Measurements from ENCODE around the gene TFPT. TPM values are rescaled to one million over a fixed set of nuclear protein-coding genes. Genes with fewer than 3 reads are reported as not detected.

TFPT gene
- total and polyA plus RNA-seq, 10 of the 15 experiments (the other 5 are each of a cell fraction or from before 2014, with no cell fraction given): 1.7 to 40.2 (median 25.6) TPM

DNA sequence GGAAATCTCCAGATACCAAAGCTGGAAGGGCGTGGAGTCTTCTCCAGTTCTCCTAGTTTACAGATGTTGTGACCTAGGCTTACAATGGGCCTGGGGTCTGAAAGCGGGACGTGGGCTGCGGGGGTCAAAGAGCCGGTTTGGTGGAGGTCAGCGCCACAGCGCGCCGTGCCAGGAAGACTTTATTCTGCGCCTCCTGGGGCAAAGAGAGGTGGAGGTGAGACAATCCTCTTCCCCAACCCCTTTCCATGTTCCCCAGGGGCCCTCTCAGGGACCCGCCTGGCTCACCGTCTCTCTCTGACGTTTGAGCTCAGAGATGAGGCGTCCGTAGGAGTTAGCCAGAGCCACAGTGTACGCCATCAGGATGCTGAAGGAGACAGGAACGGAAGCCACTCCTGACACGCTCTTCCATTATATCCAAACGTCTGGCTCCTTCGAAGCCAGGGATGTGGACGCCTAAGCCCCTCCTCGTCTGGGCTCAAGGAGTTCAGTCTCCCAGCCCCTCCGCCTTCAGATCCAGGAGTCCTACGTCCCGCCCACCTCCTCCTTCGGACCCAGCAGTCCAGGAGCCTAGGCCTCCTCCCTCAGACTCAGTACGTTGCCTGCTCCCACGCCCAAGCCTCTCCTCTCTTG is 44.8 kb upstream of the TFPT start:
- peaks cover 4% of the 10 kb centered on the region; the same call in 1 of the 2 replicates for H3K4me1 ChIP-seq (ENCODE audit: control insufficient read depth, insufficient read depth, low read length)
- H3K9me3 ChIP-seq (replicated peaks; ENCODE audit: control insufficient read depth, insufficient read depth, low read length): no peaks in the 10 kb centered on the region; the same call in 2 of the 3 replicates
- DNase-seq (ENCODE audit: low read depth, low spot score) (no peak), ATAC-seq (no peak), FAIRE-seq (peak; percentile 7)
- peak overlapping the region; percentile 82 for H3K9ac ChIP-seq (ENCODE audit: control insufficient read depth, insufficient read depth, low read length)
- TSS peak; percentile 90 for BruUV-seq (replicated peaks)
- peaks cover 8% of the 10 kb centered on the region for H3K79me2 ChIP-seq (ENCODE audit: control insufficient read depth, insufficient read depth, low read length)
- RAD21 ChIA-PET (ENCODE audit: unreplicated experiment): interaction anchor here (0.8 to 2.1 kb wide), 3 partner anchors 23 to 29 kb away, joined by 3 to 14 read pairs (median 5); partner anchors contain the start of genes CNOT3 and MBOAT7
- TF ChIP-seq CBX5 (IDR thresholded peaks at IDR 0.05; ENCODE audit: low read depth): no peak
- peak; percentile 49; the same call in 1 of the 2 replicates for TF ChIP-seq NR2F1 (conservative IDR thresholded peaks at IDR 0.05)
- TF ChIP-seq SMAD5 (IDR thresholded peaks at IDR 0.05; ENCODE audit: low read depth): 0 out of 2 replicates have a peak, but pooled peaks have one; percentile 17
- peak; percentile 56; the same call in 1 of the 2 replicates for TF ChIP-seq SIN3A (IDR thresholded peaks at IDR 0.05; ENCODE audit: low read depth, low read length)
- TF ChIP-seq, protein P1, sequence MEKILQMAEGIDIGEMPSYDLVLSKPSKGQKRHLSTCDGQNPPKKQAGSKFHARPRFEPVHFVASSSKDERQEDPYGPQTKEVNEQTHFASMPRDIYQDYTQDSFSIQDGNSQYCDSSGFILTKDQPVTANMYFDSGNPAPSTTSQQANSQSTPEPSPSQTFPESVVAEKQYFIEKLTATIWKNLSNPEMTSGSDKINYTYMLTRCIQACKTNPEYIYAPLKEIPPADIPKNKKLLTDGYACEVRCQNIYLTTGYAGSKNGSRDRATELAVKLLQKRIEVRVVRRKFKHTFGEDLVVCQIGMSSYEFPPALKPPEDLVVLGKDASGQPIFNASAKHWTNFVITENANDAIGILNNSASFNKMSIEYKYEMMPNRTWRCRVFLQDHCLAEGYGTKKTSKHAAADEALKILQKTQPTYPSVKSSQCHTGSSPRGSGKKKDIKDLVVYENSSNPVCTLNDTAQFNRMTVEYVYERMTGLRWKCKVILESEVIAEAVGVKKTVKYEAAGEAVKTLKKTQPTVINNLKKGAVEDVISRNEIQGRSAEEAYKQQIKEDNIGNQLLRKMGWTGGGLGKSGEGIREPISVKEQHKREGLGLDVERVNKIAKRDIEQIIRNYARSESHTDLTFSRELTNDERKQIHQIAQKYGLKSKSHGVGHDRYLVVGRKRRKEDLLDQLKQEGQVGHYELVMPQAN (conservative IDR thresholded peaks at IDR 0.05): 0 out of 2 replicates have a peak, but pooled peaks have one; percentile 19
- TF ChIP-seq JUND (IDR thresholded peaks at IDR 0.05; ENCODE audit: low read depth, low read length): no peak
- TF ChIP-seq, protein P2, sequence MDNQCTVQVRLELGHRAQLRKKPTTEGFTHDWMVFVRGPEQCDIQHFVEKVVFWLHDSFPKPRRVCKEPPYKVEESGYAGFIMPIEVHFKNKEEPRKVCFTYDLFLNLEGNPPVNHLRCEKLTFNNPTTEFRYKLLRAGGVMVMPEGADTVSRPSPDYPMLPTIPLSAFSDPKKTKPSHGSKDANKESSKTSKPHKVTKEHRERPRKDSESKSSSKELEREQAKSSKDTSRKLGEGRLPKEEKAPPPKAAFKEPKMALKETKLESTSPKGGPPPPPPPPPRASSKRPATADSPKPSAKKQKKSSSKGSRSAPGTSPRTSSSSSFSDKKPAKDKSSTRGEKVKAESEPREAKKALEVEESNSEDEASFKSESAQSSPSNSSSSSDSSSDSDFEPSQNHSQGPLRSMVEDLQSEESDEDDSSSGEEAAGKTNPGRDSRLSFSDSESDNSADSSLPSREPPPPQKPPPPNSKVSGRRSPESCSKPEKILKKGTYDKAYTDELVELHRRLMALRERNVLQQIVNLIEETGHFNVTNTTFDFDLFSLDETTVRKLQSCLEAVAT (IDR thresholded peaks at IDR 0.05): 0 out of 2 replicates have a peak, but pooled peaks have one; percentile 10
- TF ChIP-seq, protein P3, sequence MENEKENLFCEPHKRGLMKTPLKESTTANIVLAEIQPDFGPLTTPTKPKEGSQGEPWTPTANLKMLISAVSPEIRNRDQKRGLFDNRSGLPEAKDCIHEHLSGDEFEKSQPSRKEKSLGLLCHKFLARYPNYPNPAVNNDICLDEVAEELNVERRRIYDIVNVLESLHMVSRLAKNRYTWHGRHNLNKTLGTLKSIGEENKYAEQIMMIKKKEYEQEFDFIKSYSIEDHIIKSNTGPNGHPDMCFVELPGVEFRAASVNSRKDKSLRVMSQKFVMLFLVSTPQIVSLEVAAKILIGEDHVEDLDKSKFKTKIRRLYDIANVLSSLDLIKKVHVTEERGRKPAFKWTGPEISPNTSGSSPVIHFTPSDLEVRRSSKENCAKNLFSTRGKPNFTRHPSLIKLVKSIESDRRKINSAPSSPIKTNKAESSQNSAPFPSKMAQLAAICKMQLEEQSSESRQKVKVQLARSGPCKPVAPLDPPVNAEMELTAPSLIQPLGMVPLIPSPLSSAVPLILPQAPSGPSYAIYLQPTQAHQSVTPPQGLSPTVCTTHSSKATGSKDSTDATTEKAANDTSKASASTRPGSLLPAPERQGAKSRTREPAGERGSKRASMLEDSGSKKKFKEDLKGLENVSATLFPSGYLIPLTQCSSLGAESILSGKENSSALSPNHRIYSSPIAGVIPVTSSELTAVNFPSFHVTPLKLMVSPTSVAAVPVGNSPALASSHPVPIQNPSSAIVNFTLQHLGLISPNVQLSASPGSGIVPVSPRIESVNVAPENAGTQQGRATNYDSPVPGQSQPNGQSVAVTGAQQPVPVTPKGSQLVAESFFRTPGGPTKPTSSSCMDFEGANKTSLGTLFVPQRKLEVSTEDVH (IDR thresholded peaks at IDR 0.05; ENCODE audit: low read depth, partially characterized antibody): peak; percentile 4
- peak overlapping the region; percentile 75 for H3K27ac ChIP-seq (ENCODE audit: control insufficient read depth, insufficient read depth)
- H4K20me1 ChIP-seq (ENCODE audit: control insufficient read depth, insufficient read depth): no peaks in the 10 kb centered on the region
- H3K4me2 ChIP-seq (ENCODE audit: control insufficient read depth, insufficient read depth): peak overlapping the region; percentile 97
- intact Hi-C loops (cut with micrococcal nuclease; ENCODE audit: unreplicated experiment): no loop called here
- peak overlapping the region; percentile 87 for H2AFZ ChIP-seq (ENCODE audit: control insufficient read depth, low read depth, low read length)
- POLR2A ChIA-PET: interaction anchor here (0.7 to 4.0 kb wide), 7 partner anchors 12 to 45 kb away, joined by 4 to 30 read pairs (median 8); partner anchors contain the start of genes CNOT3, MBOAT7, PRPF31 and TFPT
- SMC1A ChIA-PET (ENCODE audit: uncharacterized antibody, unreplicated experiment): interaction anchor here (1.3 to 1.5 kb wide), 2 partner anchors 23 to 230 kb away, joined by 4 to 5 read pairs; no protein-coding TSS in a partner anchor
- CTCF ChIA-PET: interaction anchor here (1.2 to 2.1 kb wide), 4 partner anchors 8 to 72 kb away, joined by 3 to 15 read pairs (median 6); partner anchors contain the start of gene CNOT3
- 7% methylated on average over 28 of the region's 28 CpGs for WGBS (ENCODE audit: insufficient coverage, insufficient replicate concordance, low lambda C conversion rate, missing lambda C conversion rate)
- in situ Hi-C loops (cut with MboI): no loop called here
- H3K27me3 ChIP-seq (replicated peaks in 1 of 2; ENCODE audit: control insufficient read depth in 2 of 2, insufficient read depth in 2 of 2, low read length in 1 of 2): no peaks in the 10 kb centered on the region
- H3K36me3 ChIP-seq (ENCODE audit: control insufficient read depth in 2 of 2, insufficient read depth in 2 of 2, low read length in 1 of 2): peaks cover 5 to 7% of the 10 kb centered on the region in 2 experiments; a peak in 2 of 4 replicates
- peak overlapping the region; percentile 95 for H3K4me3 ChIP-seq

Measured in GM12878 (cell line).